NB4 (cell line): ENCODE data around the gene NRXN3.

ENCODE experiments used
- DNase-seq: peaks from one replicate; pipeline ENCODE4 v3.0.0; 2010; ENCODE audit warnings: low read depth
- H3K4me3 ChIP-seq: one replicate; pipeline ENCODE4 v1.5.1; 2011; ENCODE audit warnings: mild to moderate bottlenecking, low read depth, low read length, moderate library complexity
- MAX ChIP-seq: IDR thresholded peaks from 2 replicates; pipeline ENCODE4 v1.6.1; 2011; ENCODE audit warnings: low read depth, low read length
- MYC ChIP-seq: IDR thresholded peaks from 2 replicates; pipeline ENCODE4 v1.6.1; 2011; ENCODE audit warnings: low read depth, low read length
- POLR2A ChIP-seq: IDR thresholded peaks from 2 replicates; pipeline ENCODE4 v1.6.1; 2011; ENCODE audit warnings: mild to moderate bottlenecking; ENCODE audit not compliant: insufficient read length; ENCODE audit errors: extremely low read depth
- TF ChIP-seq, protein P1 (sequence below): IDR thresholded peaks from one replicate; pipeline ENCODE4 v1.5.1; 2012; ENCODE audit warnings: low read depth, low read length

Gene NRXN3

DNA sequence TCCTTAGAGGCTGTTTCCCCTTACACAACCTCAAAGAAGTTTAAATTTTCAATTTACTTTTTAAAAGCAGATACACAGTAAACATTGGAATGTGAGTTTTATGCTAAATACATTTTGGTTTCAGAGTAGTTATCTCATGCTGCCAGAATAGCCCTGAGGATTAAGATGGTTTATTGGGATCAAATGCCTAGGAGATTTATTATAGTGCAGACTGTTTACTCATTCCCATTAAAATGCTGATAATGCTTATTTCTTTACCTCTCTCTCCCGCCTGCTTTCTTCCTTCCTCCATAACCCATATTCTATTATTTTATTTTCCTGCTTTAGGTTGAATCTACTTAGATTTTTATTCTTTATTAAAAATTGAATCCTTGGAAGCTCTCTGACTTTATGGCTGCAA is 1701.0 kb downstream of the NRXN3 start:
- no peak for TF ChIP-seq MAX
- TF ChIP-seq POLR2A = no peak
- TF ChIP-seq MYC = no peak
- TF ChIP-seq, protein P1, sequence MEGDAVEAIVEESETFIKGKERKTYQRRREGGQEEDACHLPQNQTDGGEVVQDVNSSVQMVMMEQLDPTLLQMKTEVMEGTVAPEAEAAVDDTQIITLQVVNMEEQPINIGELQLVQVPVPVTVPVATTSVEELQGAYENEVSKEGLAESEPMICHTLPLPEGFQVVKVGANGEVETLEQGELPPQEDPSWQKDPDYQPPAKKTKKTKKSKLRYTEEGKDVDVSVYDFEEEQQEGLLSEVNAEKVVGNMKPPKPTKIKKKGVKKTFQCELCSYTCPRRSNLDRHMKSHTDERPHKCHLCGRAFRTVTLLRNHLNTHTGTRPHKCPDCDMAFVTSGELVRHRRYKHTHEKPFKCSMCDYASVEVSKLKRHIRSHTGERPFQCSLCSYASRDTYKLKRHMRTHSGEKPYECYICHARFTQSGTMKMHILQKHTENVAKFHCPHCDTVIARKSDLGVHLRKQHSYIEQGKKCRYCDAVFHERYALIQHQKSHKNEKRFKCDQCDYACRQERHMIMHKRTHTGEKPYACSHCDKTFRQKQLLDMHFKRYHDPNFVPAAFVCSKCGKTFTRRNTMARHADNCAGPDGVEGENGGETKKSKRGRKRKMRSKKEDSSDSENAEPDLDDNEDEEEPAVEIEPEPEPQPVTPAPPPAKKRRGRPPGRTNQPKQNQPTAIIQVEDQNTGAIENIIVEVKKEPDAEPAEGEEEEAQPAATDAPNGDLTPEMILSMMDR = no peak
- DNase-seq = no peak
- no peak overlapping the region for H3K4me3 ChIP-seq

GRCh38 chr14:79878229-79878628 is 1708.1 kb downstream of the NRXN3 start:
- no peak for DNase-seq
- H3K4me3 ChIP-seq = no peak overlapping the region
- TF ChIP-seq, protein P1 = no peak
- TF ChIP-seq MYC = no peak
- TF ChIP-seq POLR2A = no peak
- no peak for TF ChIP-seq MAX

GRCh38 chr14:79878785-79879184 is 1708.6 kb downstream of the NRXN3 start:
- DNase-seq = no peak

DNA sequence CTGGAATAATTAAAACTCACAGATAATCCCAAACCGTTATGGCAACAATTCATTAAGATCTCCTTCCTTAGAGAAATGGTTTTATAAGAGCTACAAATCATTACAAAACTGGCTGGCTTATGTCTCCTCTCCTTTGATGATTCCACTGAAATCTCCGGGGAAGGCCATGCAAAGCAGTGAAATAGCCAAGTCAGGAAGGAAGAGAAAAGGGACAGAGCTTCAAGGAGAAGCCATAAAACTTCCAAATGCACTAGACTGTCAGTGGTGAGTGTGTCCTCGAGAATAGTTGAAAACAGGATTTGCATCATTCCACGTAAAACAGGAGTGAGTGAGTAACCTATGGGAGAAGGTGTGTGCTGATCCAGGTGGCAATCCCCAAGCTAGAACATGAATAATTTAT is 1711.1 kb downstream of the NRXN3 start:
- no peak for DNase-seq
- TF ChIP-seq, protein P1 = no peak
- TF ChIP-seq MAX = no peak
- no peak for TF ChIP-seq MYC
- TF ChIP-seq POLR2A = no peak
- no peak overlapping the region for H3K4me3 ChIP-seq

More at GRCh38 chr14:79878785-79879184, 1708.6 kb downstream of the NRXN3 start:
- no peak for TF ChIP-seq POLR2A
- no peak for TF ChIP-seq MYC
- no peak for TF ChIP-seq MAX
- TF ChIP-seq, protein P1 = no peak
- H3K4me3 ChIP-seq = no peak overlapping the region

- TF ChIP-seq, protein P1 = no peak
- TF ChIP-seq MYC (no peak), POLR2A (no peak), MAX (no peak)
- no peak overlapping the region for H3K4me3 ChIP-seq
- DNase-seq = no peak
These were observed 1720.4 kb downstream of the NRXN3 start for GRCh38 chr14:79890527-79890926.

DNA sequence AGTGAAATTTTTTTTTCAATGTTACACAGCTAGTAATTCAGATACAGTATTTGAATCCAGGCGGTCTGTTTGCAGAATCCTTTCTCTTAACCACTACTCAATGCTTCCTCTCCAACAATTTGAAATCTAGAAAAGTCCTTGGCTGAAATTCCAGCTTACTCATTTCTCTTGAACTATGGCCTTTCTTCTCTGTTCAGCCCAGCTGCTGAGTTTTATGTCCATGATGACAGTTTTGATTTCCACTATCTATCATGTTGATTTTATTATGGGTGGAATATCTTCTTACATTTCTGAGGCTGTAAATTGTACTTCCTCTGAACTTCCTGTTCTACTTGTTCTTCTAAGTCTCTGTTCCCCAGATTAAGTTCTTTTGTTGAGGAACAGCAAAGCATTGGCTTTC is 1725.8 kb downstream of the NRXN3 start:
- H3K4me3 ChIP-seq = no peak overlapping the region
- no peak for DNase-seq
- no peak for TF ChIP-seq MAX
